Gastroesophageal sphincter (tissue), 4 donors: ENCODE measurements around the gene THADA. TPM values are rescaled to one million over a fixed set of nuclear protein-coding genes. Genes with fewer than 3 reads are reported as not detected.

Experiments used
- ATAC-seq: fragments of 150-250 bp; one replicate; pipeline ENCODE4 v1.9.1; 2016; ENCODE audit warnings: mild to moderate bottlenecking, moderate library complexity
- H3K27ac ChIP-seq, 4 donors: fragments of 200-600 bp; sonication (generic) in 3 of 4; 1 replicate in 3 of 4; 2 replicates in 1 of 4; pipeline ENCODE4 v1.5.1; 2016 to 2019
- H3K27me3 ChIP-seq: fragments of 200-600 bp; sonication (generic); one replicate; pipeline ENCODE4 v1.5.1; 2019
- H3K36me3 ChIP-seq, 2 donors: fragments of 200-600 bp; sonication (generic); one replicate each; pipeline ENCODE4 v1.5.1; 2019; ENCODE audit warnings: control low read depth in 1 of 2
- H3K4me1 ChIP-seq, 3 donors: fragments of 200-600 bp; sonication (generic); 1 replicate in 2 of 3; 2 replicates in 1 of 3; pipeline ENCODE4 v1.5.1; 2016 to 2019; ENCODE audit warnings: control low read depth in 2 of 3
- H3K4me3 ChIP-seq, 2 donors: fragments of 200-600 bp; sonication (generic); one replicate each; pipeline ENCODE4 v1.5.1; 2019; ENCODE audit warnings: mild to moderate bottlenecking in 1 of 2, moderate library complexity in 1 of 2
- H3K9me3 ChIP-seq, 3 donors: fragments of 200-600 bp; sonication (generic); one replicate each; pipeline ENCODE4 v1.5.1; 2017 to 2019; ENCODE audit warnings: control low read depth in 2 of 3
- EP300 ChIP-seq: sonication (generic); formaldehyde crosslinking; IDR thresholded peaks from one replicate; pipeline ENCODE4 v1.6.1; 2017; ENCODE audit warnings: antibody characterized with exemption, mild to moderate bottlenecking
- POLR2A ChIP-seq, 2 donors: fragments of 450-650 bp; IDR thresholded peaks; one replicate each; pipeline ENCODE4 v1.6.1; 2017; ENCODE audit warnings: antibody characterized with exemption in 2 of 2, mild to moderate bottlenecking in 2 of 2, moderate library complexity in 1 of 2
- POLR2AphosphoS5 ChIP-seq: sonication (generic); formaldehyde crosslinking; IDR thresholded peaks from one replicate; pipeline ENCODE4 v1.6.1; 2017; ENCODE audit warnings: antibody characterized with exemption
- WGBS, 2 donors: methylation state at CpG; one replicate each; pipeline ENCODE4 v1.1.5; 2018; ENCODE audit warnings: low coverage in 1 of 2; 5-methylcytosine and 5-hydroxymethylcytosine counted together
- total RNA-seq, 4 donors: library from RNA; depleted of rRNA; stranded (reverse); fragments of >200 nt; gene quantifications; one replicate each; pipeline ENCODE4 v1.1.0, GENCODE V29; 2016
- TF ChIP-seq, protein P1 (sequence below), 4 experiments: fragments of 200-600 bp in 2 of 4; fragments of 450-650 bp in 2 of 4; sonication (generic) in 1 of 4; IDR thresholded peaks; one replicate each; pipeline ENCODE4 v1.5.1; 2017 to 2019; ENCODE audit warnings: antibody characterized with exemption in 4 of 4, mild to moderate bottlenecking in 2 of 4, moderate library complexity in 2 of 4

Gene THADA
- total RNA-seq, 4 donors from 2014 or later: 19.7 to 34.4 (median 22.3) TPM

- TF ChIP-seq POLR2A (IDR thresholded peaks at IDR 0.05): no peak
- TF ChIP-seq EP300: no peak
- TF ChIP-seq POLR2AphosphoS5: no peak
- TF ChIP-seq, protein P1, sequence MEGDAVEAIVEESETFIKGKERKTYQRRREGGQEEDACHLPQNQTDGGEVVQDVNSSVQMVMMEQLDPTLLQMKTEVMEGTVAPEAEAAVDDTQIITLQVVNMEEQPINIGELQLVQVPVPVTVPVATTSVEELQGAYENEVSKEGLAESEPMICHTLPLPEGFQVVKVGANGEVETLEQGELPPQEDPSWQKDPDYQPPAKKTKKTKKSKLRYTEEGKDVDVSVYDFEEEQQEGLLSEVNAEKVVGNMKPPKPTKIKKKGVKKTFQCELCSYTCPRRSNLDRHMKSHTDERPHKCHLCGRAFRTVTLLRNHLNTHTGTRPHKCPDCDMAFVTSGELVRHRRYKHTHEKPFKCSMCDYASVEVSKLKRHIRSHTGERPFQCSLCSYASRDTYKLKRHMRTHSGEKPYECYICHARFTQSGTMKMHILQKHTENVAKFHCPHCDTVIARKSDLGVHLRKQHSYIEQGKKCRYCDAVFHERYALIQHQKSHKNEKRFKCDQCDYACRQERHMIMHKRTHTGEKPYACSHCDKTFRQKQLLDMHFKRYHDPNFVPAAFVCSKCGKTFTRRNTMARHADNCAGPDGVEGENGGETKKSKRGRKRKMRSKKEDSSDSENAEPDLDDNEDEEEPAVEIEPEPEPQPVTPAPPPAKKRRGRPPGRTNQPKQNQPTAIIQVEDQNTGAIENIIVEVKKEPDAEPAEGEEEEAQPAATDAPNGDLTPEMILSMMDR (IDR thresholded peaks at IDR 0.05): no peak
- peak; percentile 86 for ATAC-seq
- WGBS, 2 donors: no CpG with 5 or more reads among the region's 2 CpGs
- Histone ChIP-seq H3K27me3 (no peaks in the 10 kb centered on the region), H3K27ac (peak overlapping the region; percentile 67 to 77 (median 71)), H3K4me3 (no peak overlapping the region), H3K9me3 (no peaks in the 10 kb centered on the region), H3K4me1 (peaks cover 24 to 68% (median 37%) of the 10 kb centered on the region in 3 donors), H3K36me3 (no peaks in the 10 kb centered on the region)
These were observed 290.3 kb downstream of the THADA start for GRCh38 chr2:43305517-43305916.

DNA sequence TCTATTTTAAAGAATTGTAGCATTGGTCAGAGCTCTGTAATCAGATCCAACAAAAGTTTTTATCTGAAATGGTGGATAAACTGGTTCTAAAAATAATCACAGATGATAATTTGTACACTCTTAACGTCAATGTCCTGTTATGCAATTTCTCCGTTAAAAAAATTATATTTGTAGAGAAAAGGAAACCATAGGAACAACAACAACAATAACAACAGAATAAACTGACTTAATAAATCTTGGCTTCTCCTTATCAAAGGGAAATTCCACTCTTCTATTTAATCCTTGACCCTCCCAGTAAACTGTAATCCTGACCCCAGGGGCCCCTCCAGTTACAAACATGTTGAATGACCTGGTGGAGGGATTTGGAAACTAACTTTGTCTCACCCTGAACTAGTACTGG lies 290.8 kb downstream of the THADA start:
- ATAC-seq: peak; percentile 76
- peak overlapping the region; percentile 67 to 77 (median 71) for H3K27ac ChIP-seq
- no peaks in the 10 kb centered on the region for H3K9me3 ChIP-seq
- no peaks in the 10 kb centered on the region for H3K36me3 ChIP-seq
- H3K27me3 ChIP-seq: no peaks in the 10 kb centered on the region
- H3K4me3 ChIP-seq: no peak overlapping the region
- peaks cover 24 to 68% (median 41%) of the 10 kb centered on the region in 3 donors for H3K4me1 ChIP-seq
- TF ChIP-seq POLR2A (IDR thresholded peaks at IDR 0.05): no peak
- TF ChIP-seq, protein P1 (IDR thresholded peaks at IDR 0.05): peak in 1 of 4 experiments; percentile 3
- TF ChIP-seq POLR2AphosphoS5: peak; percentile 14
- WGBS, 2 donors: 5 to 6% methylated on average over 2 of the region's 2 CpGs

- H3K36me3 ChIP-seq: no peaks in the 10 kb centered on the region
- H3K4me1 ChIP-seq: peaks cover 24 to 76% (median 41%) of the 10 kb centered on the region in 3 donors
- no peaks in the 10 kb centered on the region for H3K27me3 ChIP-seq
- WGBS, 2 donors: 68 to 73% methylated on average over 3 of the region's 3 CpGs
- ATAC-seq: no peak
- no peak for TF ChIP-seq POLR2A (IDR thresholded peaks at IDR 0.05)
- no peak for TF ChIP-seq EP300
- TF ChIP-seq, protein P1 (IDR thresholded peaks at IDR 0.05): no peak
- TF ChIP-seq POLR2AphosphoS5: no peak
- H3K4me3 ChIP-seq: no peak overlapping the region
- H3K27ac ChIP-seq: peak overlapping the region in 3 of 4 donors; percentile 67 to 71 (median 69)
- no peaks in the 10 kb centered on the region for H3K9me3 ChIP-seq
These were observed 291.9 kb downstream of the THADA start for GRCh38 chr2:43303889-43304288.

DNA sequence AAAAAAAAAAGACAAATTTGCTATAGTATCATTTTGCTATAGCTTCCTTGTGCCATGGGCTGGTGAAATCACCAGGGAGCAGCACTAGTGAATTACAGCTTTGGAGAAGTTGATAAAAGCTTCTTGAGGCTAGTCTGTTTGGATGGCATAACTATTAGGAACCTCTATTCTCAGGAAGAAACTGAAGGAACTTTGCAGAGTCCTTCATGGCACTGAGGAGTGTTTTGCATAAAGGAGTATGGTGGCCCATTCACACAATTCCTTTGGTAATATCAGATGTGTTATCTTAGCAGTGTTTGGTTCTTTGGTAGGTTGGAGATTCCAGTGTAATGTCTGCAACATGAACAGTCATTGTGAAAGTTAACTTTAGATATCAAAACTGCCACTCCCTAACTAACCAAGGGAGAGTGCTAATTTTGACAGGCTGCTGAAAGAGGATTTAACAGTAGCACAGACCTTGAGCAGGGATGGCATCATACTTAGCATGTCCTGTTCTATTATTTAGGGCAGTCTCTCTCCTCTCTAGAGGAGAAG lies 292.8 kb downstream of the THADA start:
- ATAC-seq: no peak
- no peaks in the 10 kb centered on the region for H3K36me3 ChIP-seq
- TF ChIP-seq EP300 (no peak), POLR2A (IDR thresholded peaks at IDR 0.05) (no peak), POLR2AphosphoS5 (no peak)
- TF ChIP-seq, protein P1 (IDR thresholded peaks at IDR 0.05): no peak
- peaks cover 24 to 76% (median 41%) of the 10 kb centered on the region in 3 donors for H3K4me1 ChIP-seq
- no peaks in the 10 kb centered on the region for H3K27me3 ChIP-seq
- H3K9me3 ChIP-seq: no peaks in the 10 kb centered on the region
- H3K27ac ChIP-seq: peak overlapping the region in 3 of 4 donors; percentile 29 to 73 (median 67)
- H3K4me3 ChIP-seq: no peak overlapping the region

GRCh38 chr2:43302182-43302960 lies 293.5 kb downstream of the THADA start:
- WGBS, 2 donors: 0 to 73% methylated on average over 1 to 3 of the region's 3 CpGs

More at GRCh38 chr2:43302182-43302960, 293.5 kb downstream of the THADA start:
- TF ChIP-seq, protein P1 (IDR thresholded peaks at IDR 0.05): no peak
- TF ChIP-seq POLR2A (IDR thresholded peaks at IDR 0.05): no peak
- TF ChIP-seq POLR2AphosphoS5: no peak
- TF ChIP-seq EP300: no peak
- peak overlapping the region in 3 of 4 donors; percentile 67 to 83 (median 73) for H3K27ac ChIP-seq
- no peaks in the 10 kb centered on the region for H3K9me3 ChIP-seq
- ATAC-seq: no peak
- H3K27me3 ChIP-seq: no peaks in the 10 kb centered on the region
- H3K4me1 ChIP-seq: peaks cover 24 to 74% (median 41%) of the 10 kb centered on the region in 3 donors
- no peaks in the 10 kb centered on the region for H3K36me3 ChIP-seq
- H3K4me3 ChIP-seq: no peak overlapping the region
